H1 (cell line): Measurements from ENCODE around the gene L2HGDH. TPM values are rescaled to one million over a fixed set of nuclear protein-coding genes. Genes with fewer than 3 reads are reported as not detected.

Experiments
- CTCF ChIA-PET: fragments of 300-600 bp; sonication (Branson Sonifier 250); formaldehyde crosslinking; loops from one replicate; lab custom pipeline; 2021; ENCODE audit not compliant: partially characterized antibody; lab: Charles Lee
- POLR2A ChIA-PET: fragments of 300-600 bp; sonication (Branson Sonifier 250); formaldehyde crosslinking; loops from one replicate; lab custom pipeline; 2021; ENCODE audit warnings: inconsistent platforms; ENCODE audit not compliant: partially characterized antibody; lab: Charles Lee
- DNase-seq, 2 experiments: peaks; one replicate each; pipeline versions ENCODE4 v3.0.0 to v3.0.0-alpha.2; 2010 to 2022; ENCODE audit warnings: low spot score in 2 of 2, low read depth in 1 of 2, mixed read lengths in 1 of 2
- FAIRE-seq: peaks from 2 replicates; lab custom pipeline; 2011; peaks lifted over from hg19 to GRCh38; lab: Jason Lieb, UNC
- H2AFZ ChIP-seq: 2 replicates; pipeline ENCODE4 v1.8.1; 2012; ENCODE audit warnings: low read length, inconsistent platforms
- H2AK5ac ChIP-seq: 2 replicates; pipeline ENCODE4 v1.6.1; 2013; ENCODE audit warnings: low read depth, low read length
- H2BK120ac ChIP-seq: replicated peaks from 2 replicates; pipeline ENCODE3; 2013; ENCODE audit warnings: low read depth, low read length, inconsistent platforms
- H2BK12ac ChIP-seq: 2 replicates; pipeline ENCODE4 v1.6.1; 2013; ENCODE audit warnings: low read depth, low read length
- H2BK15ac ChIP-seq: 2 replicates; pipeline ENCODE4 v1.6.1; 2013; ENCODE audit warnings: low read length
- H2BK20ac ChIP-seq: 2 replicates; pipeline ENCODE4 v1.6.1; 2013; ENCODE audit warnings: low read length
- H2BK5ac ChIP-seq: 2 replicates; pipeline ENCODE4 v1.6.1; 2013; ENCODE audit warnings: low read depth, low read length
- H3K14ac ChIP-seq: 2 replicates; pipeline ENCODE4 v1.6.1; 2013; ENCODE audit warnings: inconsistent platforms; ENCODE audit not compliant: insufficient read length
- H3K18ac ChIP-seq: 2 replicates; pipeline ENCODE4 v1.6.1; 2013; ENCODE audit warnings: low read length; ENCODE audit errors: extremely low read depth
- H3K23ac ChIP-seq: 2 replicates; pipeline ENCODE4 v1.6.1; 2013; ENCODE audit warnings: inconsistent platforms; ENCODE audit not compliant: insufficient read length
- H3K23me2 ChIP-seq: 2 replicates; pipeline ENCODE4 v1.6.1; 2013; ENCODE audit warnings: low read depth, low read length
- H3K27ac ChIP-seq: 2 replicates; pipeline ENCODE4 v1.6.1; 2011; ENCODE audit warnings: low read depth, low read length, inconsistent platforms
- H3K27me3 ChIP-seq, 4 experiments: replicated peaks in 1 of 4; 1 replicate in 1 of 4; 2 replicates in 3 of 4; pipeline versions ENCODE4 v1.6.1 to v1.8.1; 2011 to 2013; ENCODE audit warnings: low read length in 3 of 4, mild to moderate bottlenecking in 3 of 4, inconsistent platforms in 2 of 4, mixed read lengths in 2 of 4, moderate library complexity in 1 of 4; ENCODE audit not compliant: control insufficient read depth in 3 of 4, insufficient read depth in 3 of 4; ENCODE audit errors: extremely low read depth in 1 of 4
- H3K36me3 ChIP-seq, 4 experiments: 2 replicates each; pipeline versions ENCODE4 v1.6.1 to v1.8.1; 2011 to 2013; ENCODE audit warnings: mild to moderate bottlenecking in 4 of 4, low read length in 3 of 4, moderate library complexity in 2 of 4, control low read depth in 1 of 4, inconsistent platforms in 1 of 4; ENCODE audit not compliant: insufficient read depth in 4 of 4, control insufficient read depth in 2 of 4
- H3K4ac ChIP-seq: replicated peaks from 2 replicates; pipeline ENCODE3; 2013; ENCODE audit warnings: low read length, low read depth, mixed read lengths, inconsistent platforms; ENCODE audit not compliant: insufficient read length
- H3K4me1 ChIP-seq, 4 experiments: replicated peaks in 1 of 4; 1 replicate in 1 of 4; 2 replicates in 3 of 4; pipeline versions ENCODE4 v1.6.1 to v1.8.1; 2011 to 2013; ENCODE audit warnings: low read length in 3 of 4, inconsistent platforms in 2 of 4, mixed read lengths in 1 of 4; ENCODE audit not compliant: insufficient read depth in 4 of 4, control insufficient read depth in 3 of 4
- H3K4me2 ChIP-seq, 2 experiments: 2 replicates each; pipeline versions ENCODE4 v1.6.1 to v1.8.1; 2011 to 2013; ENCODE audit warnings: low read depth in 2 of 2, low read length in 2 of 2, control low read depth in 1 of 2, inconsistent platforms in 1 of 2, mild to moderate bottlenecking in 1 of 2; ENCODE audit not compliant: insufficient read depth in 1 of 2
- H3K4me3 ChIP-seq, 4 experiments: fragments of 200-600, 300-600 bp in 1 of 4; sonication (generic), shearing (Covaris generic), sonication (Bioruptor Twin) in 1 of 4; 2 replicates each; pipeline versions ENCODE4 v1.5.1 to v1.8.1; 2011 to 2016; ENCODE audit warnings: low read length in 4 of 4, low read depth in 3 of 4, control low read depth in 2 of 4, inconsistent platforms in 2 of 4, mild to moderate bottlenecking in 2 of 4, mixed read lengths in 1 of 4, moderate library complexity in 1 of 4; ENCODE audit not compliant: insufficient read depth in 2 of 4; ENCODE audit errors: extremely low read depth in 1 of 4
- H3K56ac ChIP-seq: replicated peaks from 2 replicates; pipeline ENCODE3; 2013; ENCODE audit warnings: low read depth, mild to moderate bottlenecking, mixed read lengths, low read length, inconsistent platforms; ENCODE audit not compliant: insufficient read length
- H3K79me1 ChIP-seq: 2 replicates; pipeline ENCODE4 v1.6.1; 2013; ENCODE audit warnings: low read depth, low read length, control low read depth
- H3K79me2 ChIP-seq, 2 experiments: 2 replicates each; pipeline versions ENCODE4 v1.6.1 to v1.8.1; 2012 to 2013; ENCODE audit warnings: low read length in 2 of 2, mild to moderate bottlenecking in 2 of 2, inconsistent platforms in 1 of 2; ENCODE audit not compliant: insufficient read depth in 2 of 2, control insufficient read depth in 1 of 2
- H3K9ac ChIP-seq, 4 experiments: replicated peaks in 1 of 4; 1 replicate in 1 of 4; 2 replicates in 3 of 4; pipeline versions ENCODE4 v1.6.1 to v1.8.1; 2011 to 2013; ENCODE audit warnings: low read depth in 3 of 4, low read length in 3 of 4, control low read depth in 2 of 4, mild to moderate bottlenecking in 2 of 4, moderate library complexity in 2 of 4, inconsistent platforms in 1 of 4; ENCODE audit errors: extremely low read depth in 1 of 4
- H3K9me3 ChIP-seq, 2 experiments: 2 replicates each; pipeline versions ENCODE4 v1.6.1 to v1.8.1; 2012 to 2013; ENCODE audit warnings: mild to moderate bottlenecking in 2 of 2, moderate library complexity in 2 of 2, control low read depth in 1 of 2, inconsistent platforms in 1 of 2, low read depth in 1 of 2, low read length in 1 of 2, mixed read lengths in 1 of 2; ENCODE audit not compliant: insufficient read depth in 2 of 2
- H4K20me1 ChIP-seq, 2 experiments: replicated peaks in 1 of 2; 2 replicates each; pipeline versions ENCODE3 to v1.8.1; 2011 to 2013; ENCODE audit warnings: inconsistent platforms in 2 of 2, low read length in 2 of 2, mild to moderate bottlenecking in 1 of 2; ENCODE audit not compliant: insufficient read depth in 2 of 2, control insufficient read depth in 1 of 2
- H4K5ac ChIP-seq: 2 replicates; pipeline ENCODE4 v1.6.1; 2013; ENCODE audit warnings: low read length, low read depth, mixed read lengths, inconsistent platforms; ENCODE audit not compliant: insufficient read length
- H4K8ac ChIP-seq: 2 replicates; pipeline ENCODE4 v1.8.0; 2013; ENCODE audit warnings: mild to moderate bottlenecking, moderate library complexity, low read length, inconsistent platforms; ENCODE audit not compliant: insufficient read depth; ENCODE audit errors: extremely low read depth
- H4K91ac ChIP-seq: replicated peaks from 2 replicates; pipeline ENCODE3; 2013; ENCODE audit warnings: low read length, mixed read lengths, inconsistent platforms; ENCODE audit not compliant: insufficient read length
- CHD2 ChIP-seq: IDR thresholded peaks from 2 replicates; pipeline ENCODE4 v1.6.1; 2012; ENCODE audit warnings: low read length, improper control_type of control experiment
- EGR1 ChIP-seq: IDR thresholded peaks from 2 replicates; pipeline ENCODE4 v1.6.1; 2011; ENCODE audit warnings: low read depth, low read length, borderline replicate concordance
- EP300 ChIP-seq, 2 experiments: IDR thresholded peaks; 1 replicate in 1 of 2; 2 replicates in 1 of 2; pipeline ENCODE4 v1.6.1; 2011 to 2012; ENCODE audit warnings: low read depth in 2 of 2, low read length in 2 of 2, mild to moderate bottlenecking in 2 of 2, borderline replicate concordance in 1 of 2, inconsistent platforms in 1 of 2, moderate library complexity in 1 of 2
- EZH2 ChIP-seq: fragments of 200-600 bp; sonication (generic); IDR thresholded peaks from 2 replicates; pipeline ENCODE4 v1.7.1; 2012; ENCODE audit warnings: low read depth, mild to moderate bottlenecking, moderate library complexity, low read length, inconsistent platforms; ENCODE audit not compliant: severe bottlenecking
- HDAC6 ChIP-seq: IDR thresholded peaks from one replicate; pipeline ENCODE4 v1.7.1; 2012; ENCODE audit warnings: low read depth, mild to moderate bottlenecking, inconsistent platforms, low read length, moderate library complexity
- POLR2A ChIP-seq, 2 experiments: IDR thresholded peaks; 1 replicate in 1 of 2; 2 replicates in 1 of 2; pipeline ENCODE4 v1.6.1; 2011; ENCODE audit warnings: low read depth in 2 of 2, low read length in 2 of 2, mild to moderate bottlenecking in 2 of 2; ENCODE audit errors: control extremely low read depth in 1 of 2
- WGBS, 2 experiments: shearing (Covaris generic) in 1 of 2; methylation state at CpG; one replicate each; pipeline versions ENCODE4 v1.1.6 to v1.1.7; 2013 to 2015; ENCODE audit warnings: low lambda C conversion rate in 2 of 2, mixed read lengths in 2 of 2, inconsistent platforms in 1 of 2, low coverage in 1 of 2, missing lambda C conversion rate in 1 of 2; ENCODE audit not compliant: insufficient replicate concordance in 2 of 2, insufficient coverage in 1 of 2, insufficient read length in 1 of 2; ENCODE audit errors: extremely low coverage in 1 of 2, missing lambda C conversion rate in 1 of 2; 5-methylcytosine and 5-hydroxymethylcytosine counted together
- polyA plus RNA-seq, 7 experiments: library from polyadenylated mRNA; depleted of rRNA in 3 of 7; stranded (reverse) in 5 of 7; unstranded in 2 of 7; fragments of >200 nt in 5 of 7; fragments of 200-250 nt in 2 of 7; gene quantifications; 1 replicate in 5 of 7; 2 replicates in 1 of 7; 4 replicates in 1 of 7; pipeline versions ENCODE4 v1.2.1 to v1.2.3, GENCODE V29; 2011 to 2013; ENCODE audit warnings: missing spikeins in 2 of 7, mixed read lengths in 2 of 7
- total RNA-seq: library from RNA; stranded (reverse); fragmentation: NEBNext Ultra II Directional; extraction: Animal tissue kit (Norgen Biotek cat#: 25700); gene quantifications from 2 replicates; pipeline ENCODE4 v1.2.1, GENCODE V29; 2021

L2HGDH gene
- total and polyA plus RNA-seq, 2 of the 8 experiments (the other 6 are each of a cell fraction or from before 2014, with no cell fraction given): 12.2 to 28.6 TPM

GRCh38 chr14:50225067-50225973, 86.7 kb downstream of the L2HGDH start:
- Histone ChIP-seq H3K23me2 (peaks cover 3% of the 10 kb centered on the region; the same call in 1 of the 2 replicates), H3K4me2 (no peak overlapping the region), H2AFZ (no peak overlapping the region), H3K4ac (no peak overlapping the region), H3K79me2 (peaks cover 0 to 23% of the 10 kb centered on the region in 2 experiments; a peak in 3 of 4 replicates), H2BK5ac (no peak overlapping the region), H3K56ac (no peak overlapping the region), H3K27ac (no peak overlapping the region), H3K79me1 (no peaks in the 10 kb centered on the region), H4K8ac (no peak overlapping the region), H3K9me3 (no peaks in the 10 kb centered on the region), H2AK5ac (no peak overlapping the region), H3K4me1 (no peaks in the 10 kb centered on the region; a peak in 3 of 7 replicates), H3K4me3 (no peak overlapping the region), H3K27me3 (no peaks in the 10 kb centered on the region), H3K23ac (no peak overlapping the region), H2BK15ac (no peak overlapping the region), H2BK20ac (no peak overlapping the region), H2BK12ac (no peak overlapping the region), H3K36me3 (no peaks in the 10 kb centered on the region), H4K5ac (no peak overlapping the region), H2BK120ac (no peak overlapping the region), H3K14ac (no peak overlapping the region), H3K18ac (no peak overlapping the region), H4K91ac (no peak overlapping the region), H3K9ac (no peak overlapping the region), H4K20me1 (no peaks in the 10 kb centered on the region)
- DNase-seq (no peak), FAIRE-seq (no peak)
- whole genome bisulfite sequencing, 2 experiments: 80% methylated on average over 5 of the region's 5 CpGs; no CpG with 5 or more reads in 1 of the 2 experiments
- ChIA-PET CTCF (interaction anchor here (0.7 kb wide), 1 partner anchor 79 kb away, joined by 3 read pairs; no protein-coding TSS in a partner anchor), POLR2A (interaction anchor here (0.6 to 0.9 kb wide), 2 partner anchors 11 to 438 kb away, joined by 3 read pairs; no protein-coding TSS in a partner anchor)
- TF ChIP-seq EP300 (IDR thresholded peaks at IDR 0.05; ENCODE audit: borderline replicate concordance in 1 of 2, low read depth in 2 of 2, low read length in 2 of 2) (no peak), POLR2A (IDR thresholded peaks at IDR 0.05; ENCODE audit: control extremely low read depth in 1 of 2, low read depth in 2 of 2, low read length in 2 of 2) (no peak), EGR1 (no peak), EZH2 (no peak), HDAC6 (no peak), CHD2 (no peak)
